GM20000 (cell line): ENCODE data around the gene LRRN2.

Source experiments
- DNase-seq: peaks from one replicate; pipeline ENCODE4 v3.0.0; 2012; ENCODE audit warnings: low spot score
- TF ChIP-seq, protein P1 (sequence below): IDR thresholded peaks from 2 replicates; pipeline ENCODE4 v1.5.1; 2012; ENCODE audit warnings: mild to moderate bottlenecking, control low read depth; ENCODE audit errors: extremely low read depth, missing control alignments

Gene LRRN2

DNA sequence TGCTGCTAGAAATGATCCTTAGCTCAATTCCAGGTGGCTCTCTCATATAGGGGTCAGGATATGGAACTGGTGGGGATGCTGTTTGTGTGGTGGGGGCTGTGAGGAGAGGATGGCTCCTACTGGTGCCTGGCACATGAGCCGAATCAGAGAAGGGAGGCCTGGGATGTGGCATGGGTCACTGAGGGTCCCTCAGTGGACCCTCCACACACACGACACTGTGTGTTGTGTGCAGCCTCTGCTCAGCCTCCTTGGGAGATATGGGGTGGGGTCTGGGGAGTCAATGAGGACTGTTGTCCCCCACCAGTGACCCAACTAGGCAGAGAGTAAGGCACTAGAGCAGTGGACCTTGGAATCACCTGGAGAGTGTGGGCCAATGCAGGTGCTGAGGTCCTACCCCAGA lies 3.2 kb upstream of the LRRN2 start:
- TF ChIP-seq, protein P1, sequence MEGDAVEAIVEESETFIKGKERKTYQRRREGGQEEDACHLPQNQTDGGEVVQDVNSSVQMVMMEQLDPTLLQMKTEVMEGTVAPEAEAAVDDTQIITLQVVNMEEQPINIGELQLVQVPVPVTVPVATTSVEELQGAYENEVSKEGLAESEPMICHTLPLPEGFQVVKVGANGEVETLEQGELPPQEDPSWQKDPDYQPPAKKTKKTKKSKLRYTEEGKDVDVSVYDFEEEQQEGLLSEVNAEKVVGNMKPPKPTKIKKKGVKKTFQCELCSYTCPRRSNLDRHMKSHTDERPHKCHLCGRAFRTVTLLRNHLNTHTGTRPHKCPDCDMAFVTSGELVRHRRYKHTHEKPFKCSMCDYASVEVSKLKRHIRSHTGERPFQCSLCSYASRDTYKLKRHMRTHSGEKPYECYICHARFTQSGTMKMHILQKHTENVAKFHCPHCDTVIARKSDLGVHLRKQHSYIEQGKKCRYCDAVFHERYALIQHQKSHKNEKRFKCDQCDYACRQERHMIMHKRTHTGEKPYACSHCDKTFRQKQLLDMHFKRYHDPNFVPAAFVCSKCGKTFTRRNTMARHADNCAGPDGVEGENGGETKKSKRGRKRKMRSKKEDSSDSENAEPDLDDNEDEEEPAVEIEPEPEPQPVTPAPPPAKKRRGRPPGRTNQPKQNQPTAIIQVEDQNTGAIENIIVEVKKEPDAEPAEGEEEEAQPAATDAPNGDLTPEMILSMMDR, result no peak
- no peak for DNase-seq

DNA sequence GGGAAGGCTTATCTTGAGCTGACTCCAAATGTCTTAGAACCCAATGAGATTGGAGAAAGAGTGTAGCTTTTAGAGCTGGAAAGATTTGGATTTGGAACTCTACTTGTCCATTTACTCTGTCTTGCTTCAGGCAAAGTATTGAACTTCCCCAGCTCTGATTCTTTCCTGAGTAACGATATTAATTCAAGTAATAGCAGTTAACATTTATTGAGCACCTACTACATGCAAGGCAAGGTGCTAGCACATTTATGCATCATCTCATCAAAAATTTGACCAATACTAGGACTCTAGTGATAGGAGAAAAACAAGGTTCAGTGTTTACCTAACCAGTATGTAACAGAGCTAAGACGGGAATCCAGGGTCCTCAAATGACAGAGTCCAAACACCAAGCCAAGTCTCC lies 2.5 kb upstream of the LRRN2 start:
- TF ChIP-seq, protein P1, result no peak
- no peak for DNase-seq

DNA sequence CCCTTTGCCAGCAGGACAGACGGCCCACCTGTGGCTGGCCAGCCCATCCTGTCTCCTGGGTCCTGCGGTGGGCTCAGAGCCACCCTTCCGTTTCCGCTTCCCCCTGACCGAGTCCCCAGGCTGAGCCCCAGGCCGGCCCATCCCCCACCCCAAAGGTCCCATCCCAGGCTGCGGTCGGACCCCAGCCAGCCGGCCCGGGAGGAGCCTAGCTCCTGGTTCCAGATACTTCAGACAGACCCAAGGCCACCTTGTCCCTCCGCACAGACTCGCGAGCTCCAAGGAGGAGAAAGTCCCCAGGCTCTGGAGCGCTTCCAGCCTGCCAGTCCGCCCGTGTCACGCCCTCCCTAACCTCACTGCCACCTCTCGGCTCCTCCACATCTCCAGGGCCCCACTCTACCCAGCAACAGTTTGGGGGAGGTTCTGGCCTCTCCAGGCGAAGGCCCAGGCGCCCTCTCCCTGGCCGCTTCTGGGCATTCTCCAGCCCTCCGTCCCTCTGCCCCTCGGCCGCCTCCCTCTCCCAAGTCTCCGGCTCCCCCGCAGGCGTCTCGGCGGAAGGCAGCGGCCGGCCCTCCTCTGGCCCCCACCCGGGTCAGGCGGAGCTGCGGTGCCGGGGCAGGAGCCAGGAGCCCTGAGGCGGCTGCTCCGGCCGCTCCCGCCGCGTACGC lies 835 bp downstream of the LRRN2 start:
- TF ChIP-seq, protein P1, result no peak
- DNase-seq, result no peak

DNA sequence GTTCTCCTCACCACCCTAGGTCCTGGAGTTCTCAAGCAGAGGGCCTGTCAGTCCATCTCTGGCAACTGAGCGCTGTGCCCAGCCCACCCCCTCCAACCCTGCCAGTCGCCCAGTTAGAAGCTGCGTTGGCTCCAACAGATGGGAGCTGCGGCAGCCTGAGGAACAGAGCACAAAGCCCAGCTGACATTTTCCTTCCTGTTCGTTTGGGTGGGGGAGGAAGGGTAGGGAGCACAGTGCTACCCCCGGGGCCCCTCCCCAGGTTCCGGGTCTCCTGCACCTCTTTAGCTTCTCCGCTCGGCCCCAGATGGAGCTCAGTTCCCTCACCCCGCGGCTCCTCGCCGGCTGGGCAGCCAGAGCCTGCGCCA lies 1.4 kb downstream of the LRRN2 start:
- TF ChIP-seq, protein P1, result no peak
- no peak for DNase-seq

DNA sequence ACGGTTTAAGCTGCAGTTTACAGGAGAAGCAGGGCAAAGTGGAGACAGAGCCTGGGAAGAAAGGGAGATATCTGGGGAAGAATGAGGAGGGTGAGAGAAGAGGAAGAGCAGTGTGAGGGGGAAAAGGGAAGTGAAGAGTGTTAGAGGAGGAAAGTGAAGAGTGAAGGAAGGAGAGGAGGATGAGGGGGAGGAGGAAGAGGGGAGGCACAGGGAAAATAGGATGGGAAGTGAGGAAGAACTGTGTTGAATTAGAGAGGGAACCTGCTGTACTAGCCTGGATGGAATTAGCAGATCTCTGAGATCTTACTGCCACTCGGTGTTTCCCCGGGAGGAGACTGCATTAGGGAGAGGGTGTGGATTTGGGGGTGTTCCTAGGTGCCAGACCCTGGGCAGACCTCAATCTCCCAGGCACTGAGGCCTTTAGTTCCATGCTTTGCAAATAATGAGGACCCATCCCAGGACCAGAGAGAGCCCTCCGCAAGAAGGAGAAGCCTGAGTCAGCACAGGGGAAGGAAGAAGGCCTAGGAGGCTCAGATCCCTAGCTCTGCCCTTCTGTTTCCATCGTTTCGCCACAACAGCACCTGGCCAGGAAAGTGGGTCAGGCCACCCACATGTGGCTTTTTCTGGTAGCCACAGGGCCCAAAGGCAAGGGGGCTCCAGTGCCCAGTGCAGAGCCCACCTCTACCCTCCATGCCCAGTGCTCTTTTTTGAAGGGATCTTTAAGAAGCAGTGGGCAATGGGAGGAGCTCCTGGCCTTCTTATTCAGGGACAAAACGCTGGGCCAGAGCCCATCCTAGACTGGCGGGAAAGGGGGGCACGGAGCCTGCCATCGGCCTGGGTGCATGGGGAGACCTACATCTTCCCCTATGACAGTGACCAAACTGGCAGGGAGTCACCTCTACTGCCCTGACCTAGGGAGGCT lies 2.0 kb downstream of the LRRN2 start:
- DNase-seq, result no peak

DNA sequence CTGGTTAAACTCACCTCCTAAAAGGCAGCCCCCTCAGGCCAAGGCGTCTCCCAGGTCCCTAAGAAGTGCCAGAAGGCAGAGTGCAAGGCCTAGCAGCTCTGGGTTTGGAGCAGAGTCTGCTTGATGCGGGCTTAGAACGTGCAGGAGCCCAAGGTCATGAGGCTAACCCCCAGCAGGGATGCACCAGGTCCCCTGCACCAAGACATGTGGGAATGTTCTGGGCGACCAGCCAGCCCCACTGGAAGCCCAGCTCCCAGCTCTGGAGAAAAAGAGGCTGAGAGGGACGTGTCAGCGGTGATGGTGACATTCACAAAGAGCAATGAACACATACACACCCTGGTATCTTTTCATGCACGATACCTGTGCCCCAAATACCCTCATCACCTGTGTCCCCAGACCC lies 5.1 kb downstream of the LRRN2 start:
- TF ChIP-seq, protein P1, result no peak
- DNase-seq, result no peak

More for the DNA sequence above, 2.0 kb downstream of the LRRN2 start:
- TF ChIP-seq, protein P1, result no peak

DNA sequence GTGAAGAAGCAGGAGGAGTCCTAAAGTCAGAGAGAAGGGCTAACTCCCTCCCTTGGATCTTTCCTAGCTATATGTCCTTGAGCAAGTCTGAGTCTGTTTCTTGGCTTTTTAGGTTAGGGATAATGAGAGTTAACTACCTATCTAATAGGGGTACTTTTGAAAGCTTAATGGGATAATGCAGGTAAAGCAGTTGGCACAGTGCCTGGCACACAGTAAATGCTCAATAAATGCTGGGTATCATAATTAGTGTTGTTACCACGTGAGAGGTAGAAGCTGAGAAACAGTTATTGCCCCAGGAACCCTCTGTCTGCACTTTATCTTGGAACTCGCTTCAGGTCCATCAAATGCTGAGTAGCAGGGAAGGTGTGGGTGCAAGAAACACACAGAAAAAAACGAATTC lies 5.5 kb downstream of the LRRN2 start:
- TF ChIP-seq, protein P1, result no peak

More for the DNA sequence above, 5.5 kb downstream of the LRRN2 start:
- DNase-seq, result no peak
